Glomerular visceral epithelial cell (primary cell): ENCODE results near the gene UTS2.
A peak's percentile ranks its signal among the peaks of the same experiment; 100 is the strongest.

Source experiments
- DNase-seq: peaks from one replicate; pipeline ENCODE4 v3.0.0-alpha.2; 2016; ENCODE audit errors: extremely low spot score

Gene UTS2

GRCh38 chr1:7813677-7814373, 39.0 kb downstream of the UTS2 start:
- no peak for DNase-seq

DNA sequence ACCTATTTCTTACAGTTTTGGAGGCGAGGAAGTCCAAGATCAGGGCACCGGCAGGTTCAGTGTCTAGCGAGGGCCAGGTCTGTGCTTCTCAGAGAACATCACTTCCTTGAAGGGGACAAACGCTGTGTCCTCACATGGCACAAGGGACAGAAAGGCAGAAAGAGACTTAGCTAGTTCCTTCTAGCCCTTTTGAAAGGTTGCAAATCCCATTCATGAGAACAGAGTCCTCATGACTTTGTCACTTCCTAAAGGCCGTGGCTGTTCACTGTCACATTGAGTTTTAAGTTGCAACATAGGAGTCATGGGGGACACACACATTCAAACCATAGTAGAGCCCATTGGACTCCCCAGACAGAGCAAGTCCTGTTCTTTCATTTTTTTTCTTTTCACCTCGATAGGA, 41.4 kb downstream of the UTS2 start:
- no peak for DNase-seq

DNA sequence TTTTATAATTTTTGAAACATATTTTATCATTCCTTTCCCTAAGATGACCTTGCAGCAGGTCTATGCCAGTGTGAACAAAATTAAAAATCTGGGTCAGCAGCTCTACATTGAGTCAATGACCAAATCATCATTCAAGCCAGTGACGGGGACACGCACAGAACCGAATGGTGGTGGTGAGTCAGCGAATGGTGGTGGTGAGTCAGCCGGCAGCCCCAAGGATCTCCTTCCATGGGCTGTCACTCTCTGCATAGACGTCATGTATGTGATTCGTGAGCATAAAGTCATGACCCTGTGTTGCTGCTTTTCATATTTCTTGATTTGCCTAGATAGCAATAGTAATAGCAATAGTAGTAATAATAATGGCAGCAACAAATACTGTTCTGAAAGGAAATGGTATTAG, 42.5 kb downstream of the UTS2 start:
- peak; percentile 74 for DNase-seq

DNA sequence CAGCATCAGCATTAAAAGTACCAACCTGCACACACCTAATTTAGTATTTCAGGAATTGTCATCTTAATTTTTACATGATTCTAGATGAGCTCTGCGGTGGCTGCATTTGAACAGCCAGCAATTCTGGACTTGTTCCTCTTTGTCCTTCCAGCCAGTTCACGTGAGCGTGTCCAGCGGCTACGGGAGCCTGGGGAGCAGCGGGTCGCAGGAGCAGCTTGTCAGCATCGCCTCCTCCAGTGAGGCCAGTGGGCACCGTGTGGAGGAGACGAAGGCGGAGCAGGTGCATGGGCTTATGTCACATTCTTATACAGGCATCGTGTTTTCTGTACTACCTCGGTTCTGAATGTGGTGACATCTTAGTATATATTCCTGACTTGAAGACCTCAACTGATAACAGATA, 43.1 kb downstream of the UTS2 start:
- DNase-seq, result no peak

DNA sequence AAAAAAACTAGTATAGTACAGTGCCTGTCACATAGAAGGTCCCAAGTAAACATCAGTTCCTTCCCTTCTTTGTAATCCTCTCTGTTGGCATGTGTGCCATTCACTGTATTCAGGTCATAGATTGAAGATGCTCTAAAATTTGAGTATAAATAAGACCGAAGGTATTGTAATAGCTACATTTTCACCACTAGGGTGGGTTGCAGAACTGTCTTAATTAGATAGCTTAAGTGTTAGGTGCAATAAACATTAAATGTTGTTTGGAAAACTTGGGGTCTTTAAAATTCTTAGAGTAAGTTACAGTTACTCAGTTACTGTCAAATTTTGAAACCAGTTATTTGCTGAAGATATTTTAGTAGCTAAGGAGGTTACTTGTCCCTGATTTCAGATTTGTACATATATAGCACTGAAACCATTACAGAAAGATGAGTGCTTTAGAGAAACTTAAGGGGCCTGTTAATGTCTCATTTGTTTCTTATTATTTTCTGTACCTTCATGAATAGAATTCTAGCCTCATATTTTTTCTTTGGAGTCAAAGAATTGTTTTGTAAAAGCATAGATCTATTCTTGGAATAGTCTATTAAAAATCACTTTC, 44.5 kb downstream of the UTS2 start:
- peak; percentile 8 for DNase-seq

DNA sequence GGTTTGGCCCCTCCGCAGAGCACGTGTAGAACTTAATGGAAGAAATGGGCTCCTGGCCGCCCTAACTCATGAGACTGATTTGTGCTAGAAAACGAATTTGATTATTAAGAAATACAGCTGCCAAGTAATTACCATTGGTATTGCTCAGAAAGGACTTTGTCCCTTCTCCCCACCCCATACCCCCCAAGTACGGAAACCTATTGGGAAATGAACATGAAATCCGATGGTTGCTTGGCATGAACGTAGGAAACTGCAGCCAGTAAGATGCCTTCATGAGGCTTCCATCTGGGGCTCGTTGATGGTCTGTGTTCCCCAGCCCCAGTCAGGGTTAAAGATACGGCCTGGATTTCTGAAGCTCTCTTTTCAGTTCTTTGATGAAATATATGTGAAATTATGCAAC, 47.4 kb downstream of the UTS2 start:
- DNase-seq, result no peak
